ENCODE data around the gene ACACB.
"Not testable (repeated sequence)": the region's sequence is repeated elsewhere in the genome, so short reads cannot be mapped to it uniquely, and the experiment has no call there.

Gene ACACB

GRCh38 chr12:109144224-109144623, 27.8 kb downstream of the ACACB start:
- DNase-seq = no peak

DNA sequence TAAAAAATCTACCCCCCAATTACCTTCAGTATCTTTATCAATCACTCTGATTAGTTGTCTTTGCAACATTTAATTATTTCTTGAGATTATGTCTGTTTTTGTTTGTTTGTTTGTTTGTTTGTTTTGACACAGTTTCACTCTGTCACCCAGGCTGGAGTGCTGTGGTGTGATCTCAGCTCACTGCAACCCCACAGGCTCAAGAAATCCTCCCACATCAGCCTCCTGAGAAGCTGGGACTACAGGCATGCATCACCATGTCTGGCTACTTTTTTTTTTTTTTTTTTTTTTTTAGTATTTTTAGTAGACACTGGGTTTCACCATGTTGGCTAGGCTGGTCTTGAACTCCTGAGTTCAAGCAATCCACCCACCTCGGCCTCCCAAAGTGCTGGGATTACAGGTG, 30.7 kb downstream of the ACACB start:
- DNase-seq = not testable (repeated sequence)

DNA sequence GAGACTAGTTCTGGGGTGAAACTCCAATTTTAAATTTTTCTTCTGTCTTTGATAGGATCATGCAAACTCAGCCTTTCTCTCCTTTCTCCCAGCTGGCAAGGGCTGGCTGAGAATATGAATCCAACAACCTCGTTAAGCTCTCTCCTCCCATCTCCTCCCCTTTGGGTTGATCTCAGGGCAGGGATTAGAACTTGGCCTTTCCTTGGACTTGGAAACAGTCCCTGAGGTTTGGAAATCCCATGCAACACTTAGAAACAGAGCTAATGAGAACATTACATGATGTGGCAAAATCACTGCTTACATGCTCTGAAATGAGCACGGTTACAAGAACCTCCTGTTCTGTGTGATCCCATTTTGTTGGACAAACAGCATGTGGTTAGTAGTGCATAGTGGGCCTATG, 31.6 kb downstream of the ACACB start:
- DNase-seq = no peak

DNA sequence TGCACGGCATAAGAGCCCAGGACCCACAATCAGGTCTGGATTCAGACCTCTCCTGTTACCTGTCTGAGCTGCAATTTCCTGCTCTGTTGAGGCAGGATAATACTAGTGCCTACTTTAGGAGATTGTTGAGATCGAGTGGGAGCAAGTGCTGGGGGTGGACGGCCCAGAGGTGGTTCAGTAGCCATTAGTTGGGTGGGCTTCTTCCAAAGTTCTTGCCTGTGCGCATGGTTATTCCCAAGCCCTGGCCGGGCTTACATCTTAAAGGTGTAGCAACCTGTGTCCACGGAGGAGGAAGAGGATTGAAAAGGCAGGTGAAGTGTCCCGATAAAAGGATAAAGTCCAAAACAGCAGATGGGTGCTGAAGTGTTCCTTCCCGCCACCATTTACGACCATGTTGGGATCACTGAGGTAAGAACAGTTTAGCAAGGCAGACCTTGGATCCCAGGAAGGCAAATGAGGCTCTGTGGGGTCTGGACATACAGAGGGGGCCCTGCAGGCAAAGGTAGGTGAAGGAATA, 33.8 kb downstream of the ACACB start:
- DNase-seq = no peak

DNA sequence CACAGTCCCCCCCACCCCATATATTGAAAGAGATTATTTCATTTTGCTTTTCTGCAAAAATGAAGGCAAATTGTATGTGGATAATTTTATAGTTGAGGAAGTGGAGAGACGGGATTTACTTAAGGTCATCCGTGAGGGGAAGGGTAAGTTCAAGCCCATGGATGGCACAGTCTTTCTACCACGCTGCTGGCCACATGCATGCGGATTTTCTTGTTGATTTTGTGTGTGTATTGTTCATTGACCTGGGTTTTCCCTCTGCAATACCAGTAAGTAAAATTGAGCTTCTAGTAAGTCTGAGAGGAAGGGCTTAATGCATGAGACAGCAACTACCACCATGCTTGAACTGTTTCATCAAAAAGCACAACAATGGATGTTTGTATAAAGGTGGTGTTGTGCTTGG, 35.1 kb downstream of the ACACB start:
- DNase-seq = no peak

DNA sequence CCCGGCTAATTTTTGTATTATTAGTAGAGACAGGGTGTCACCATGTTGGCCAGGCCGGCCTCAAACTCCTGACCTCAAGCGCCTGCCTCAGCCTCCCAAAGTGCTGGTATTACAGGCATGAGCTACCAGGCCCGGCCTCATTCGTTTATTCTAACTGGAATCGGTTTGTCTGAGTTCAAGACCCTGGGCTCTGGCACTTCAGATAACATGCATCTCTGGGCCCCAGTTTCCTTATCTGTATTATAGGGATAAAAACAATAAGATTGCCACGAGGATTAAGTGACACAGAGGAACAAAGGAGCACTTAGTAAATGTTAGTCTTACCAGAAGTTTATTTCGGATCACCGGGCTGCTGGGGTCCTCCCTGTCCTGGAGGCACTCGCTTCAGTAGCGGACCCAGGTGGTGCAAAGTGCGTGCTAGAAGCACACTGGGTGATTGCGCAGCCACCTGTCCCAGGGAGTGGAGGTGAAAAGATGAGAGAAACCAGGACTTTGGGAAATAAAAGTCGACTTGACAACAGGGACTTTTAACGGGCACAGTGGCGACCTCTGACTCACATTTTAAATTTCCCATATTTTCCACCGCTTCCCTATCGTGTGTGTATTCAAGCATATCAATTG, 37.5 kb downstream of the ACACB start:
- no peak for DNase-seq

- DNase-seq = peak; percentile 26
These were observed 38.4 kb downstream of the ACACB start for GRCh38 chr12:109154451-109155438.

DNA sequence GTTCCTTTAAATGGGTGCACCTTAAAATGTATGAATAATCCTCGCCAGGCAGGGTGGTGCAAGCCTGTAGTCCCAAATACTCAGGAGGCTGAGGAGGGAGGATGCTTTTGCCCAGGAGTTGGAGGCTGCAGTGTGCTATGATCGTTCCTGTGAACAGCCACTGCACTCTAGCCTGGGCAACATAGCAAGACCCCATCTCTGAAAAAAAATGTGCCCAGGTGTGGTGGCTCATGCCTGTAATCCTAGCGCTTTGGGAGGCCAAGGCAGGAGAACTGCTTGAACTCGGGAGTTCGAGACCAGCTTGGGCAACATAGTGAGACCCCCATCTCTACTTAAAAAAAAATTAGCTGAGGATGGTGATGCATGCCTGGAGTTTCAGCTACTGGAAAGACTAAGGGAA, 39.6 kb downstream of the ACACB start:
- no peak for DNase-seq

- no peak for DNase-seq
These were observed 40.2 kb downstream of the ACACB start for GRCh38 chr12:109156586-109156985.

DNA sequence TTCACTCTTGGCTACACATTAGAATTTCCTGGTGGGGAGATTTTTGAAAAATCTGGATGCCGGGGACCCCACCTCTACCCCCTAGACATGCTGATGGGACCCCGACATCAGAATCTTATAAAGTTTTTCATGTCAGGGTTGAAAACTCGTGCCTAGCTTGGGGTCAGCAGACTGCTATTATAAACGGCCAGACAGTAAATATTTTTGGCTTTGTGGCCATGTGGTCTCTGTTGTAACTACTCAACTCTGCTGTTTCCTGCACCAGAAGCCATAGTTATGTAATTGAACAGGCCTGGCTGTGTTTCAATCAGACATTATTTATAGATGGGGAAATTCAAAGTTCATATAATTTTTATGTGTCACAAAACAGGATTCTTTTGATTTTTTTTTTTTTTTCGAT, 41.6 kb downstream of the ACACB start:
- DNase-seq = no peak

GRCh38 chr12:109160433-109160832, 44.0 kb downstream of the ACACB start:
- no peak for DNase-seq

- no peak for DNase-seq
These were observed 44.5 kb downstream of the ACACB start for GRCh38 chr12:109160873-109161272.

DNA sequence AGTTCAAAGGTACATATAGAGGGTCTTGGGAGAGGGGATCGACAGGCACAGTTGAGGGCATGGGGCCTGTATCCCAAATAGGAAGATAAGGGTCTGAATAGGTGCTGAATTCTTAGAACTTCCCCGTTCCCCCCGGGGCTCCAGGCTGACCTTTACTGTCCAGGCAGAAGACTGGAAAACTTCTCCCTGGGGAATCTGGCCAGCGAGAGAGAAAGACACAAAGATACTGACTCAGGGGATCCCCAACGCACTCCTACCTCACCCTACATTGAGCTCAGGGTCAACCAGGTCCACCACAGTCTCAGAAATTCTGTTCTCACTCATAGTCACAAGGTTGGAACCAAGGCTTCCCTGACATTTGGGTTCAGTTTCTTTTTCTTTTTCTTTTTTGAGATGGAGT, 46.2 kb downstream of the ACACB start:
- DNase-seq = no peak

GRCh38 chr12:109163167-109163566, 46.8 kb downstream of the ACACB start:
- DNase-seq = no peak

DNA sequence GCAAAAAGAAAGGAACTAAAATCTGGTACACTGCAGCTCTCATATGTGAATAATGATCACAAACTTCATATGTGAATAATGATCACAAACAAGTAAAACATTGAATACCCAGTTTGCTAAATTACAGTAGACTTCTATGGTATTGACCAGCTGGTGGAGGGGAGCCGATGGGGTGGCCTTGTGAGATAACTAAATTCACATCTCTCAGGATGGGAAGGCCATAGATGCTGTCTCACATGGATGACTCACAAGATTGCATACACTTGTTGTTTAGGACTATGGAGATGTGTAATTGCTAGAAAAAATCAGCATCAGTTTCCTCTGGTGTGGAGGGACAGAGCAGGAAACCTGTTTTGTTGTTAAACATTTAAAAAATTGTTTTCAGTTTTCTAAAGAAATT, 49.2 kb downstream of the ACACB start:
- no peak for DNase-seq

GRCh38 chr12:109166371-109166770, 50.0 kb downstream of the ACACB start:
- DNase-seq = no peak

DNA sequence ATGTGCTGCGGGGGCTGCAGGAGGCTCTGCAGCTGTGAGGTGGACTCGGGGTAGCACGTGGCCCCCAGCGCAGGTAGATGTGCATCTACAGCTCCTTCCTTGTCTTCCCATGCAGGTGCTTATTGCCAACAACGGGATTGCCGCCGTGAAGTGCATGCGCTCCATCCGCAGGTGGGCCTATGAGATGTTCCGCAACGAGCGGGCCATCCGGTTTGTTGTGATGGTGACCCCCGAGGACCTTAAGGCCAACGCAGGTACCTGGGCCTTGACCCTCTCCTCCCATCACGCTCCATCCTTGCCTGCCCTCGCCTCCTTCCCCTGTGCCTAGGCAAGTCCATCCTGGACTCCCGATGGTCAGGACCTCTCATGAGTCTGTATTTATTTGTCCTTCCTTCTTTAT, 51.4 kb downstream of the ACACB start:
- no peak for DNase-seq

GRCh38 chr12:109169262-109169661, 52.9 kb downstream of the ACACB start:
- DNase-seq = no peak

GRCh38 chr12:109169686-109170085, 53.3 kb downstream of the ACACB start:
- DNase-seq = no peak

GRCh38 chr12:109170324-109170723, 53.9 kb downstream of the ACACB start:
- no peak for DNase-seq

DNA sequence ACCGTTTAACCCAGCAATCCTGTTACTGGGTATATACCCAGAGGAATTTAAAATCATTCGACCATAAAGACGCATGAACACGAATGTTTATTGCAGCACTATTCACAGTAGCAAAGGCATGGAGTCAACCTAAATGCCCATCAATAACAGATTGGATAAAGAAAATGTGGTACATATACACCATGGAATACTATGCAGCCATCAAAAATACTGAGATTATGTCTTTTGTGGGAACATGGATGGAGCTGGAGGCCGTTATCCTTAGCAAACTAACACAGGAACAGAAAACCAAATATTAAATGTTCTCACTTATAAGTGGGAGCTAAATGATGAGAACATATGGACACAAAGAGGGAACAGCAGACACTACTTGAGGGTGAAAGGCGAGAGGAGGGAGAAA, 56.4 kb downstream of the ACACB start:
- DNase-seq = not testable (repeated sequence)

DNA sequence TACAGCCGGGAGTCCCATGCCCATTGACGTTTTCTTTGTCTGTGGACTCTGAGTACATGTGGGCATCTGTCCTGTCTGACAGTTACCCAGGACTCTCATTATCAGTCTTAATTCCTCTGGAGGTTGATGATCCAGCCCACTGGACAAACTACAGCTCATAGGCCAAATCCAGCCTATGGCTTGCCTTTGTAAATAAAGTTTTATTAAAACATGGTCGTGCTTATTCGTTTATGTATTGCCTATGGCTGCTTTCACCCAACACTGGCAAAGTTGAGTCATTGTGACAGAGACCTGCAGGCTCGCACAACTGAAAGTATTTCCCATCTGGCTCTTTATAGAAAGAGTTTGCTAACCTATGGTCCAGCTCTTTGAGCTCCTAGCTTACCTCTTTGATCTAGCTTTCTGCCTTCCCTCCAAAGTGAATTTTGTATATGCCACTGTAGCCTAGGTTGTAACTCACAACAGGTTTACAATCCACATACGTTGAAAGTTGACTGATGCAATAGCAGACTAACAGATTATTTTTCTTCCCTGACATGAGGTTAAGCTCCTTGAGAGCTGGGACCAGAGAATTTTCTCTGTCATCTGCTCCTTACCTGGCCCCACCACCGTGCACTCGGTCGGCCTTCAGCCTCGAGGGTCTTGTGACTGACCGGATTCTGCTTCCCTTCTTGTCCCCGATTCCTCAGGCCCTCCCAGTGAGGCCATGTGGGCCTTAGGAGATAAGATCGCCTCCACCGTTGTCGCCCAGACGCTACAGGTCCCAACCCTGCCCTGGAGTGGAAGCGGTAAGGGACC, 57.3 kb downstream of the ACACB start:
- no peak for DNase-seq

DNA sequence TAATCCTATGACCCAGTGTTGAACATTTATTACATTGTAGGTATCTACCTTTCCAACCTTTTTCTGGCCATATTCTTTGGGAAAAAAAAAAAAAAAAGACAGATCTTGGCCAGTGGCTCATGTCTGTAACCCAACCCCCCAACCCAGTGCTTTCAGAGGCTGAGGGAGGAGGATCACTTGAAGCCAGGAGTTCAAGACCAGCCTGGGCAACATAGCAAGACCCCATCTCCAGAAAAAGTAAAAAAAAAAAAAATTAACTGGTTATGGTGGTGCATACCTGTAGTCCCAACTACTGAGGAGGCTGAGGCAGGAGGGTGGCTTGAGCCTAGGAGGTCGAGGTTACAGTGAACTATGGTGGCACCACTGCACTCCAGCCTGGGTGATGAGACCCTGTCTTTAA, 58.1 kb downstream of the ACACB start:
- no peak for DNase-seq
